ENCODE measurements around the gene SYNPO2.

- TF ChIP-seq EZH2 (IDR thresholded peaks at IDR 0.05), result no peak
- no peak for TF ChIP-seq CTCF (IDR thresholded peaks at IDR 0.05)
- no peak for TF ChIP-seq EZH2phosphoT487 (IDR thresholded peaks at IDR 0.05)
Measured at GRCh38 chr4:118930255-118930654, 41.6 kb downstream of the SYNPO2 start.
